ENCODE data around the gene LRRC14B.
"Not testable (repeated sequence)": the region's sequence is repeated elsewhere in the genome, so short reads cannot be mapped to it uniquely, and the experiment has no call there.

Gene LRRC14B

DNA sequence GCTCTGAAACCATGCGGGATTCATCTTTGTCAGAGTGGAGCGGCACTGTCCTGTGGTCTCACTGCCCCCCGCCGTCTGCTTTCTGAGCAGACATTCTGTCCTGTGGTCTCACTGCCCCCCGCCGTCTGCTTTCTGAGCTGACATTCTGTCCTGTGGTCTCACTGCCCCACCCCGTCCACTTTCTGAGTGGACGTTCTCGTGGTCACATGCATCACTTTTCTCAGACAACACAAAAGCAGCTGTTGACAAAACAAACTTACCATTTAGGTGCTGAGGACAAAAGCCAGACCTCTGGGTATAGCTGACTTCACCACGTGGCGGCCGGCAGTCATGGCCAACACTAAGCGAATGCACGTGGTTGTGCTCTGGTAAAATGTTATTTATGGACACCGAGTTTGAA lies 2.8 kb downstream of the LRRC14B start:
- DNase-seq, result no peak

DNA sequence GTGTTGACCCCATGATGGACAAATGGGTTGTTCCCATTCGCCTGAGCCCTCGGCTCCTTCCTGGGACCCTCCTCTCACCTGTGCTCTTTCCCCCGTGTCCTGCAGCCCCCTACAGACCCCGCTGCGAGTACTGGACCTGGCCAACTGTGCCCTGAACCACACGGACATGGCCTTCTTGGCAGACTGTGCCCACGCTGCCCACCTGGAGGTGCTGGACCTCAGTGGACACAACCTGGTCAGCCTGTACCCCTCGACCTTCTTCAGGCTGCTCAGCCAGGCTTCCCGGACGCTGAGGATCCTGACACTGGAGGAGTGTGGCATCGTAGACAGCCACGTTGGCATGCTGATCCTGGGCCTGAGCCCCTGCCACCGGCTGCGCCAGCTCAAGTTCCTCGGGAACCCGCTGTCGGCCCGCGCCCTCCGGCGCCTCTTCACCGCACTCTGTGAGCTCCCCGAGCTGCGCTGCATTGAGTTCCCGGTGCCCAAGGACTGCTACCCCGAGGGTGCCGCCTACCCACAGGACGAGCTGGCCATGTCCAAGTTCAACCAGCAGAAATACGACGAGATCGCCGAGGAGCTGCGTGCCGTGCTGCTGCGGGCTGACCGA lies 3.4 kb downstream of the LRRC14B start:
- no peak for DNase-seq

- DNase-seq, result no peak
These were observed 4.3 kb downstream of the LRRC14B start for GRCh38 chr5:195401-196160.

- no peak for DNase-seq
These were observed 5.1 kb downstream of the LRRC14B start for GRCh38 chr5:196350-196749.

- DNase-seq, result not testable (repeated sequence)
These were observed 5.7 kb downstream of the LRRC14B start for GRCh38 chr5:197031-197430.

DNA sequence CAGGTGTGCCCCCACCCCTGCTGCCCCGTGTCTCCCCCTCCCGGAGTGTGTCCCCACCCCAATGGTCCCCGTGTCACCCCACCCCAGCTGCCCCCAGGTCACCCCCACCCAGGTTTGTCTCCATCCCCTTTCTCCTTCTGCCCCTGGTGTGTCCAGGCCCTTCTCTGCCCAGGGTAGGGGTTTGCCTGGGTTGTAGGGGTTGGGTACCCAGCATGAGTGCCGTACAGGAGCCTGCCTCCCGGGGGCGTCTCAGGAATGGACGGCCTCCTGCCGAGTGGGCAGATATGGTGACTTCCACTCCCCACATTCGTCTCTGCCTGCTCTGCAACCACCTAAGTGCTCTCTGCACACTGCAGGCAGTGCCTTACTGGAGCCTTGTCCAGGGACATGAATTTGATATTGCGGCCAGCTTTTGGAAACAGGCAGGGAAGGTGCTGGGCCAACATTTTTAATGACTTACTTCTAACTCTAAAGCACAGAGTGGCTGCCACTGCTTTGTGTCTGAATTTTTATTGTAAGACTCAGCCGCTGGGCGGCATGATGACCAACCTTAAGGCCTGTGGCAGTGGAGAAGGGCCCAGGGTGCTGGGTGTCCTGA lies 6.7 kb downstream of the LRRC14B start:
- DNase-seq, result no peak

DNA sequence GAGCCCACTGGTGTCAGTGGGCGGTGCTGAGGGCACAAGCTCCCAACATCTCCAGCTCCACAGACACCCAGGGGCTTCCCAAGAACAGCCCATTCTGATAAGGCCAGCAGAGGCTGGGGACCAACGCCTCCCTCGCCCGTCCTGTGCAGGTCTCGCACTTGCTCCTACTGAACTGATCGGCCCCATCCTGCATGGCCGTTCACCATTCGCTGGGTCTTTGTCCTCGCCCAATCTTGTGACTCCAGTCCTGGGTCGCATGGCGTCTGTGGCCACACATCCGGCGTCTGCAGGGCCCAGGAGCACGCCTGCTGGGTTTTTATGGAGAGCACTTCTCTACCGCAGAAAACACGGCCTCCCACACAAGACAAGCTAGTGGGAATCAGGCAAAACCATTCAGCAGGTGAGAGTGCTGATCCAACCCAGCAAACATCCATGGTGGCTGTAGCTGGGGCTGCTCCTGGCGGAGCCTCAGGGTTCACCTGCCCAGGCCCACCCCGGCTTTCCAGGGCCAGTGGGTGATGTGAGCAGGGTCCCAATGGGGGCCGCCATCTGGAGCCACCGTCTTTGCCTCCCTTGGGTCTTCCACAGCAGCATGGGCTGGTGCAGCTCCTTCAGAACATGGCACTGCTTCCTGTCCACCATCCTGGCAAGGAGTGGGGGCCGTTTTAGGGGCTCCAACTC lies 7.4 kb downstream of the LRRC14B start:
- no peak for DNase-seq

- no peak for DNase-seq
These were observed 8.1 kb downstream of the LRRC14B start for GRCh38 chr5:199197-199949.

GRCh38 chr5:199950-200645 lies 8.8 kb downstream of the LRRC14B start:
- no peak for DNase-seq

DNA sequence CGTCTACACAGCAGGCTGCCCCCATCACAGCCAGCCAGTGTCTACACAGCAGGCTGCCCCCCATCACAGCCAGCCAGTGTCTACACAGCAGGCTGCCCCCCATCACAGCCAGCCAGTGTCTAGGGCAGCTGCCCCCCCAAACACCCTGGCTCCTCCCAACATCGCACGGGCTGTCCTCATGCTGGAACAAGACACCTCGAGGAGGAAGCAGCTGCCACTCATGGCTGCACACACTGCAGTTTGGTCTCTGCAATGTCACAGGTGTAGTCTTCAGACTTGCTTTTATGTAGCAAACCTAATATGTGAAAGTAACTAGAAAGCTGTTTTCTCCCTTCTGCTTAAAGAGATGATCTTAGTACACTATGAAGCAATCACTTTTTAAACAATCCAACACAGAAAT lies 9.7 kb downstream of the LRRC14B start:
- DNase-seq, result no peak

DNA sequence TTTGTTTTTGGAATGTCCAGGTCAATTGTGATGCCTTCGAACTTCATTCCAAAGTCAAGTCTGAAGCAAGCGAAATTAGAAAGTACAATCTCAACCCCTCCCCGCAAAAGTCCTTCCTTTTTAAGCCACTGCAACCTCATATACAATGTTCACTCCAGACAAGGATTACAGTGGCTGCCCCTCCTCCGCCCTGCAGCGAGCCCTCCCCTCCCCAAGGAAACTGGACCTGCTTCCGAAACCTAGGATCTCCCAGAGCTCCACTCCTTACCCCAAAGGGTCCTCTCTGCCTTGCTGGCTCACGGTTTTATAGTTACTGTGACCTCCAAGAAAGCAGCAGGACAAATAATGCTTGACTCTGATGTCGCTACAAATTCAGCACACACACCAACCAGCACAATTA lies 10.4 kb downstream of the LRRC14B start:
- DNase-seq, result no peak

- DNase-seq, result no peak
These were observed 12.1 kb downstream of the LRRC14B start for GRCh38 chr5:203246-203930.

DNA sequence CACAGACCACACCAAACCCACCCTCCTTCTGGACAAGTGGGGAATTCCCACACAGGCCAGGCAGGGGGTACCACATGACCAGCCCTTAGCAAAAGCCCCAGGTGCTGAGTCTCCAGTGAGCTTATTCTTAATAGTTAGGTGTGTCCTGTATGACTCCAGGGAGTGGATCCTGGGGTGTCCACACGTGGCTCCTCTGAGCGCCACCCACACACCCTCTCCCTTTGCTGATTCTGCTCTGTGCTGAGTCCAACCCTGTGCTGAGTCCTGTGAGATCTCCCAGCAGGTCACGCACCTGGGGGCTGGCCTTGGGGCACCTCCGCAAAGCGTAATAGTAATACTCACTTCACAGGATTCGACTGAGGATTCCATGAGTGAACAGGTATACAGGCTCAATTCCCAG lies 12.7 kb downstream of the LRRC14B start:
- DNase-seq, result no peak

DNA sequence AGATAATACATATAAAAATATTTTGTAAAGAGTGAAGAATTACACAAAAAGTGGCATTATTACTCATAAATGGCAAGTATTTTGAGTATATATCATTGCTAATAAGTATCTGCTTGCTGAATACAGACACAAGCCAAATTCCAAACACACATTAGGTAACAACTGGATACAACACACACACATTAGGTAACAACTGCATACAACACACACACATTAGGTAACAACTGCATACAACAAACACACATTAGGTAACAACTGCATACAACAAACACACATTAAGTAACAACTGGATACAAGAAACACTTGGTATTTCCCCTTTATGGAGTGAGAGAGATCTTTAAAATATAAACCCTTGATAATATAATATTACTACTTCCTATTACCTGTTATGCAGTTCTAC lies 13.2 kb downstream of the LRRC14B start:
- no peak for DNase-seq

- no peak for DNase-seq
These were observed 13.8 kb downstream of the LRRC14B start for GRCh38 chr5:204966-205670.

- DNase-seq, result peak; percentile 30
These were observed 15.1 kb downstream of the LRRC14B start for GRCh38 chr5:206406-206805.

GRCh38 chr5:206927-207536 lies 15.7 kb downstream of the LRRC14B start:
- no peak for DNase-seq

GRCh38 chr5:207599-207998 lies 16.3 kb downstream of the LRRC14B start:
- peak; percentile 41 for DNase-seq

DNA sequence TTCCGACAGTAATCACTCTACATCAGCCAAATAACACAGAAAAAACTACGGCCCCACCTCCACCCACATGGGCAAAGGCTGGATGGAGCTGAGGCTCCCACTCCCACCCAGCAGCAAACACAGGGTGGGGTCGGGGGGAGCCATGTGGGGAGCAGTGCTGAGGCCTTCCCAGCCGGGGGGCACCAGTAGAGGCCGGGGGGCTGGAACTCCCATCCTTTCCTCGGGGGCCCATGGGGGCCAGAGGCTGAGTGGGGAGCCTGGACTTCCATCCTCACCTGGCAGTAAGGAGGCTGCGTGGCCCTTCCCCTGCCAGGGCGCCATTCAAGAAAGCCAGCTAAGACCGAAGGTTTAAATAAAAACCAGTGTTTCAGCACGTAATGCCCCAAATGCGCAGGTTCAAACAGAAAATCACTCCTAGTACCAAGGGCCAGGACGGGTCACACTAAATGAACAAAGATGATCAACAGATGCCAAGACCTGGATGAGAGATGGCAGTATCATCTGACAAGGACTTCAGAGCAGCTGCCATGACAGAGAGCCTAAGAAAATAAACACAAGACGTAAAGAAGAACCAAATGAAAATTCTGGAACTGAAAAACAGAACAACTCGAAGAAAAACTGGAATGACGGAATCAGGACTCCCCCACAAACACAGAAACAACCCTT lies 17.3 kb downstream of the LRRC14B start:
- no peak for DNase-seq

DNA sequence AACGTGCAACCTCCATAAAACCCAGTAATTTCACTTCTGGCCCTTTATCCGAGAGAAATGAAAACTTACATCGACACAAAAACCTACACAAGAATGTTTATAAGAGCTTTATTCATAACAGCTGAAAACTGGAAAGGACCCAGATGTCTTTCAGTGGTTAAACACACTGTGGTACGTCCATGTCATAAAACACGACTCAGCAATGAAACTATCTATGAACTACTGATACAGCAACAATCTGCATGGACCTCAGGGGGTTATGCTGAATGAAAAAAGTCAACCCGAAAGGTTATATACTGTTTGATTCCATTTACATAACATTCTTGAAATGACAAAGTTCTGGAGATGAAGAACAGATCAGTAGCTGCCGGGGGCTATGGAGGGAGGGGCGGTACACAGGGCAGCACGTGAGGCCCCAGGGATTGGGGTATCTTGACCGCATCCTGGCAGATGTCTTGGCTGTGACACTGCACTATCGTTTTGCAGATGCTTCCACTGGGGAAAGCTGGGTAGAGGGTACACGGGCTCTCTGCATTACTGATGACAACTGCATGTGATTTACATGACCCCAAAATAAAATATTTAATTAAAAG lies 22.6 kb downstream of the LRRC14B start:
- no peak for DNase-seq

All from fibroblast of skin of right biceps (primary cell).